Measurements from ENCODE around the gene PRCD. TPM values are rescaled to one million over a fixed set of nuclear protein-coding genes. Genes with fewer than 3 reads are reported as not detected.

PRCD gene
- 1 to 10 TPM; 2.6 to 6.3 (median 4.1) TPM for polyA plus RNA-seq (ENCODE audit: insufficient read length in 4 of 4)

GRCh38 chr17:76539631-76540271 is at the start of gene PRCD:
PRCD (plus strand) TSS chr17:76540044; CDS start chr17:76540142, 98 bp downstream.
- DNase-seq (ENCODE audit: low read depth in 4 of 4, low spot score in 2 of 4), result no peak

- no peak for DNase-seq (ENCODE audit: low read depth in 4 of 4, low spot score in 2 of 4)
Observed at GRCh38 chr17:76490112-76490710, 49.6 kb upstream of the PRCD start.

- no peak for DNase-seq (ENCODE audit: low read depth in 4 of 4, low spot score in 2 of 4)
Observed at GRCh38 chr17:76491271-76492122, 48.3 kb upstream of the PRCD start.

- no peak for DNase-seq (ENCODE audit: low read depth in 4 of 4, low spot score in 2 of 4)
Observed at GRCh38 chr17:76492123-76492988, 47.5 kb upstream of the PRCD start.

- DNase-seq (ENCODE audit: low read depth in 4 of 4, low spot score in 2 of 4), result no peak
Observed at GRCh38 chr17:76492989-76493501, 46.8 kb upstream of the PRCD start.

- DNase-seq (ENCODE audit: low read depth in 4 of 4, low spot score in 2 of 4), result no peak
Observed at GRCh38 chr17:76493505-76494167, 46.2 kb upstream of the PRCD start.

- no peak for DNase-seq (ENCODE audit: low read depth in 4 of 4, low spot score in 2 of 4)
Observed at GRCh38 chr17:76495663-76496400, 44.0 kb upstream of the PRCD start.

GRCh38 chr17:76496464-76496863 is 43.4 kb upstream of the PRCD start:
- DNase-seq (ENCODE audit: low read depth in 4 of 4, low spot score in 2 of 4), result no peak

- no peak for DNase-seq (ENCODE audit: low read depth in 4 of 4, low spot score in 2 of 4)
Observed at GRCh38 chr17:76497699-76497978, 42.2 kb upstream of the PRCD start.

GRCh38 chr17:76497979-76498875 is 41.6 kb upstream of the PRCD start:
- DNase-seq (ENCODE audit: low read depth in 4 of 4, low spot score in 2 of 4), result no peak

- no peak for DNase-seq (ENCODE audit: low read depth in 4 of 4, low spot score in 2 of 4)
Observed at GRCh38 chr17:76498876-76499251, 41.0 kb upstream of the PRCD start.

- DNase-seq (ENCODE audit: low read depth in 4 of 4, low spot score in 2 of 4), result no peak
Observed at GRCh38 chr17:76499267-76499667, 40.6 kb upstream of the PRCD start.

- no peak for DNase-seq (ENCODE audit: low read depth in 4 of 4, low spot score in 2 of 4)
Observed at GRCh38 chr17:76500074-76500746, 39.6 kb upstream of the PRCD start.

- no peak for DNase-seq (ENCODE audit: low read depth in 4 of 4, low spot score in 2 of 4)
Observed at GRCh38 chr17:76500747-76501017, 39.2 kb upstream of the PRCD start.

- no peak for DNase-seq (ENCODE audit: low read depth in 4 of 4, low spot score in 2 of 4)
Observed at GRCh38 chr17:76501018-76501826, 38.6 kb upstream of the PRCD start, which contains the start of gene RHBDF2. RHBDF2 (minus strand) TSS chr17:76501423; CDS start chr17:76481524, 19,899 bp downstream.

- no peak for DNase-seq (ENCODE audit: low read depth in 4 of 4, low spot score in 2 of 4)
Observed at GRCh38 chr17:76501827-76502307, 38.0 kb upstream of the PRCD start.
